ENCODE data around the gene SCAI.

GRCh38 chr9:124911766-124912165 is 231.6 kb downstream of the SCAI start:
- TF ChIP-seq, protein P1, sequence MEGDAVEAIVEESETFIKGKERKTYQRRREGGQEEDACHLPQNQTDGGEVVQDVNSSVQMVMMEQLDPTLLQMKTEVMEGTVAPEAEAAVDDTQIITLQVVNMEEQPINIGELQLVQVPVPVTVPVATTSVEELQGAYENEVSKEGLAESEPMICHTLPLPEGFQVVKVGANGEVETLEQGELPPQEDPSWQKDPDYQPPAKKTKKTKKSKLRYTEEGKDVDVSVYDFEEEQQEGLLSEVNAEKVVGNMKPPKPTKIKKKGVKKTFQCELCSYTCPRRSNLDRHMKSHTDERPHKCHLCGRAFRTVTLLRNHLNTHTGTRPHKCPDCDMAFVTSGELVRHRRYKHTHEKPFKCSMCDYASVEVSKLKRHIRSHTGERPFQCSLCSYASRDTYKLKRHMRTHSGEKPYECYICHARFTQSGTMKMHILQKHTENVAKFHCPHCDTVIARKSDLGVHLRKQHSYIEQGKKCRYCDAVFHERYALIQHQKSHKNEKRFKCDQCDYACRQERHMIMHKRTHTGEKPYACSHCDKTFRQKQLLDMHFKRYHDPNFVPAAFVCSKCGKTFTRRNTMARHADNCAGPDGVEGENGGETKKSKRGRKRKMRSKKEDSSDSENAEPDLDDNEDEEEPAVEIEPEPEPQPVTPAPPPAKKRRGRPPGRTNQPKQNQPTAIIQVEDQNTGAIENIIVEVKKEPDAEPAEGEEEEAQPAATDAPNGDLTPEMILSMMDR (conservative IDR thresholded peaks at IDR 0.05 in 1 of 2, IDR thresholded peaks at IDR 0.05 in 1 of 2; ENCODE audit: low read depth in 1 of 2, low read length in 2 of 2): no peak
- no peak for TF ChIP-seq EZH2 (IDR thresholded peaks at IDR 0.05; ENCODE audit: low read length, missing control alignments)
